Stimulated activated CD8-positive, alpha-beta memory T cell treated with anti-CD3 and anti-CD28 coated beads, Interleukin-7, amount 100 ng/mL, for 48 hours (primary cell): ENCODE measurements around the gene ZNF398.

ENCODE experiments used
- DNase-seq, 2 donors: peaks; one replicate each; pipeline ENCODE4 v3.0.0-alpha.2; 2020; ENCODE audit warnings: low read depth in 1 of 2; ENCODE audit errors: extremely low read depth in 1 of 2

Gene ZNF398

DNA sequence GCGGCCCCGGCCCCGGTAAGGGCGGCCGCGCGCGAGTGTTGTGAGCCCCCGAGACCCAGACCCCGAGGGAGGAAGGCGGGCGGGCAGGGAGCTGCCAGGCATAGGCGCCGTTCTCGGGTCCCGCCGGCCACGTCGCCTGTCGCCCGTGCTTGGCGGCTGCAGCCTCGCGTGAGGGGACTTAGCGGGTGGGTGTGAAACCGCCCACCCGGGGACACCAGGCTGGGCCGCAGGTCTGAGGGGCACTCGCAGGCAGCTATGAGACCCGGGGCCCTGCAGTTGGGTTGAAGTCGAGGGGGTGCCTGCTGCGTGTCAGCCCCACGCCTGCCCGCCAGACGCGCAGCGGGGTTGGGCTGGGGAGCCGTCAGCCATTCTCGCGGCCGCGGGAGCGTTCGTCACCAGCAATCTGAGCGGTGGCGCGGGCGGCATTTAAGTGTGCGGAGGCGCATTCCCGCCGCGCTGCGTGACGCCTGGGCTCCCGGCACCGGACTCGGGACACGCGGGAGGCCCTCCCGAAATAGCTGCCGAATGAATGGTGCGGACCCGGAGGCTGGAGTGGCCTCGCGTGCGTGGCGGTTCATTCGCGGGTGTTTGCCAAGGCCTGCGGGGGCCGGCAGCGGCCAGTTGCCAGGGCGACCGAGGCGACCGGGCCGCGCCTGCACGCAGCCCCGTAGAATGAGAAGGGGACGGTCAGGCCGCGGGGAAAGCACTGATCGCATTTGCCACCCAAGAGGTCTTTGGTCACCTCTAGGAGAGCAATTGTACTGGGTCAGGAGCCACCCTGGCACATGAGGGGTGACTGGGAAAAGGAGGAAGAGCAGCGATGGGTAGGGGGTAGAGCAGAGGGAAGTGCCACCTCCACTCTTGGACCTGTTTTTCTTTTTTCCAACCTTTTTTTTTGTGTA, 750 bp downstream of the ZNF398 start:
- peak; percentile 11 to 35 for DNase-seq

GRCh38 chr7:149150981-149151380, 3.7 kb downstream of the ZNF398 start:
- no peak for DNase-seq

DNA sequence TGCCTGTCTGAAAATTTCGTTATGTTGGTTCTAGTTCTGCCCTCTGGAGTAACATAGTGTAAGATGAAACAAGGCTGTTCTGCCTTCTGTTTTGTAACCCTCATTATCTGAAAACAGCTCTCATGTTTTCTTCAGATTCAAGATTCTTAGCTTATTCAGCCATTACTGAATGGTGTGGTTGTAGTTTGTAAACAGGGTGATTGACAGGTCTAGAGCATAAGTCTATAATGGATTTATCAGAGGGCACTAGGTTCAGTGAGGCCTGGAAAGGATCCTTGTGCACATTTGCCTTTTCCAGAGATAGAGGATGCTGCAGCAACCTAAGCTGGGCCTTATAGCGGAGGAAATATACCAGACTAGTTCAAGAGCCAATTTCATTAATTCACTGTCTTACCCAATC, 6.1 kb downstream of the ZNF398 start:
- DNase-seq = no peak

DNA sequence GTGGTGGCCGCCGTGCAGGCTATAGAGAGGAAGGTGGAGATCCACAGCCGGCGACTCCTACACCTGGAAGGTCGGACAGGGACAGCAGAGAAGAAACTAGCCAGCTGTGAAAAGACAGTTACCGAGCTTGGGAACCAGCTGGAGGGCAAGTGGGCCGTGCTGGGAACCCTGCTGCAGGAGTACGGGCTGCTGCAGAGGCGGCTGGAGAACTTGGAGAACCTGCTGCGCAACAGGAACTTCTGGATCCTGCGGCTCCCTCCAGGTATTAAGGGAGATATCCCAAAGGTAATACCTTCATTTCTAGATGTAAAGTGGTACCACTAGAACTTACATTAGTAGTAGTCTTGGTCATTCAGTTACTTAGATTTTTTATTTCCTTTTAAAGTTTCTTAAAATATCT, 6.8 kb downstream of the ZNF398 start:
- DNase-seq = no peak

GRCh38 chr7:149156898-149157297, 9.6 kb downstream of the ZNF398 start:
- no peak for DNase-seq

DNA sequence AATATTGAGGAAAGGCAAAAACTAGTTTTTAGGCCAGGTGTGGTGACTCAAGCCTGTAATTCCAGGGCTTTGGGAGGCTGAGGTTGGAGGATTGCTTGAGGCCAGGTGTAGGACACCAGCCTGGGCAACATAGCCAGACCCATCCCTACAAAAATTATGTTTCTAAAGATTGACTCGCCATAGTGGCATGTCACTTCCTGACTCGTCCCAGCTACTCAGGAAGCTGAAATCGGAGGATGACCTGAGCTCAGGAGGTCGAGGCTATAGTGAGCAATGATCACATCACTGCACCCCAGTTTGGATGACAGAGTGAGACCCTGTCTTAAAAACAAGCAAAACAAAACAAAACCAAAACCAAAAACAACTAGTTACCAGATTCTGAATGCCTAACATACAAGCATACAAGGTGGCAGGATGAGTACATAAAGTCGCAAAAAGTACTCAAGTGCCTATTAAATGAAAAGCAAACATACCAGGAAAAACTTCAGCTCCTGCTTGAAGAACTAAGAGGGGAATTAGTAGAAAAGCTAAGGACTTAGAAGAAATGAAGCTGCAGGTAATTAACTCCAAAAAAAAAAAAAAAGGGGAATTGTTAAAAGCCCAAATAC, 14.1 kb downstream of the ZNF398 start:
- peak in 1 of 2 donors; percentile 20 for DNase-seq

DNA sequence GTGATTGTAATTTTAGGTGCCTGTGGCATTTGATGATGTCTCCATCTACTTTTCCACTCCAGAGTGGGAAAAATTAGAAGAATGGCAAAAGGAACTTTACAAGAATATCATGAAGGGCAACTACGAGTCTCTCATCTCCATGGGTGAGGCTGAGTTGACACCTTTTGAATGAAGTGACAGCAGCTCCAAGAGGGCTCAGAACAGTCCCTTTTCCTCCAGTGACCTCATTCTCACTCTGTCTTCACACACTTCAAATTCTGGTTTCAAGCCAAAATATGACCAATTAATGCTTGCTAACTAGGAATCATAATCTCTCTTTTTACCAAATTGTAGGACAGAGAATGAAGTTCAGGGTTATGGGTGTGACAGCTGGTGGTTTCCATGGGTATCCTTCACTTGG, 18.9 kb downstream of the ZNF398 start:
- DNase-seq = no peak

DNA sequence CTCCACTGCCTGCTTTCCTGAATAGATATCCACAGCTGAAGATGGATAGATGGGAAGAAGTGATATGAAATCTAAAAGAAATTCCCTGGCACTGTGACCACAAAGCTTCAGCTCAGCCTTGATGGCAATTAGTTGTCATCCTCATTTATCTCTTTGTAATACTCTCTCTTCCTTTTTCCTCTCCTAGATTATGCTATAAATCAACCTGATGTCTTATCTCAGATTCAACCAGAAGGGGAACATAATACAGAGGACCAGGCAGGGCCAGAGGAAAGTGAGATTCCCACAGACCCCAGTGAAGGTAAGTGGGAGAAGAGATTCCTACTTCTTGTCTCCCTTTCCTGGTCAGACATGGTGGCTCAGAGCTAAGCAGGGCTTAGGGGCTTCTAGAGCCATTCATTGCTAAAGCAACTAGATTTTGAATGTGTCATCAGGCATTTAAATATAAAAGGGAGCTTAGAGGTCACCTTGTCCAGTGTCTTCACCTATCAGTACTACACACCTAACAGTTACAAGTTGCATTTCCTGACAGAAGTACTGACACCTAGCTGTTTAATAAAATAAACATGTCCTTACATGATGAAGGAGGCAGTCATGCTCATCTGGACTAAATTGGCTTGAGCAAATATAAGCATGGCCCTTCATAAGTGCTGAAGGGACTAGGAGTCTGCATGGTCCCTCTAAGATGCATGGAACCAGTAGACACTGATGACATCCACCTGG, 19.5 kb downstream of the ZNF398 start:
- no peak for DNase-seq

DNA sequence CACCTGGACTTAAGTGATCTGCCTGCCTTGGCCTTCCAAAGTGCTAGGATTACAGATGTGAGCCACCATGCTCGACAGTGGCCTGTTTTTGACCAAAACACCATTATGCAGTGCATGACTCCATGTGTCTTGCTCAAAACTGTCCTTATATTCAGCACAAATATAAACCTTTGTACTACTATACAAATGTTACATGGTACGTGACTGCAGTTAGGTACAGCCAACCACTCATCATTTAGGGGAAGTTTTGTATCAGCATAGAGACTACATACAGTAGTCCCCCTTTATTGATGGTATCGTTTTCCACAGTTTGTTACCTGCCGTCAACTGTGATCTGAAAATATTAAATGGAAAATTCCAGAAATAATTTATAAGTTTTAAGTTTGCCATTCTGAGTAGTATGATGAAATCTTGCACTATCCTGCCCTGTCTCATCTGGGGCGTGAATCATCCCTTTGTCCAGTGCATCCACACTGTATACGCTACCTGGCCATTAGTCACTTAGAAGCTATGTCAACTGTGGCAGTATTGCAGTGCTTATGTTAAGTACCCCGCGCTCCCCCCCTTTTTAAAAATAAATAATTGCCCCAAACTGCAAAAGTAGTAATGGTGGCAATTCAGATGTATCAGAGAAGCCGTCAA, 24.8 kb downstream of the ZNF398 start:
- no peak for DNase-seq

DNA sequence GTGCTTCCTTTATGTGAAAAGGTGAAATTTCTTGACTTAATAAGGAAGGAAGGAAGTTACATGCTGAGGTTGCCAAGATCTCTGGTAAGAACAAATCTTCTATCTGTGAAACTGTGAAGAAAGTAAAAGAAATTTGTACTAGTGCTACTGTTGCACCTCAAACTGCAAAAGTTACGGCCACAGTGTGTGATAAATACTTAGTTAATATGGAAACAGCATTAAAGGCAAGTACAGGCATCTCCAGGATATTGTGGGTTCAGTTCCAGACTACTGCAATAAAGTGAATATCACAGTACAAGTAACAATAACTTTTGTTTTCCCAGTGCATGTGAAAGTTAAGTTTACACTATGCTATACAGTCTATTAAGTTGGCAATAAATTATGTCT, 25.3 kb downstream of the ZNF398 start:
- DNase-seq = no peak

DNA sequence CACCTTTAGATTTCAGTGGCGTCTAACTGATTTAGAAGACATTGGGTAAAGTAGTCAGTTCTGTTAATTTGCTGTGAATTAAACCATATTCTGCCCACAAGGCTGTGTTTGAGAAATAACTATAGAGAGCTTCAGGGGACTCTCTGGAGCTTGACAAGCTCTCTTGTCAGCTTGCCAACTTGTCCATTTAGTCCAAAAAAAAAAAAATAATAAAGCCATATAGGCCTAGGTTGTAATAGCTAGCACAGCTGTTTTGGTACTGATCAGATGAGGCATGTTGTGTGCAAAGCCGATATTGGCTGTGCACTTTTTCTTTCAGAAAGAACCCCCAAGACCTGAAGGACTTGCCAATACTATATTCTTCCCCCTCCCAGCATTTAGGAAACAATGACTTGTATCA, 27.9 kb downstream of the ZNF398 start:
- no peak for DNase-seq

- DNase-seq = no peak
Observed at GRCh38 chr7:149179241-149179640, 32.0 kb downstream of the ZNF398 start.

DNA sequence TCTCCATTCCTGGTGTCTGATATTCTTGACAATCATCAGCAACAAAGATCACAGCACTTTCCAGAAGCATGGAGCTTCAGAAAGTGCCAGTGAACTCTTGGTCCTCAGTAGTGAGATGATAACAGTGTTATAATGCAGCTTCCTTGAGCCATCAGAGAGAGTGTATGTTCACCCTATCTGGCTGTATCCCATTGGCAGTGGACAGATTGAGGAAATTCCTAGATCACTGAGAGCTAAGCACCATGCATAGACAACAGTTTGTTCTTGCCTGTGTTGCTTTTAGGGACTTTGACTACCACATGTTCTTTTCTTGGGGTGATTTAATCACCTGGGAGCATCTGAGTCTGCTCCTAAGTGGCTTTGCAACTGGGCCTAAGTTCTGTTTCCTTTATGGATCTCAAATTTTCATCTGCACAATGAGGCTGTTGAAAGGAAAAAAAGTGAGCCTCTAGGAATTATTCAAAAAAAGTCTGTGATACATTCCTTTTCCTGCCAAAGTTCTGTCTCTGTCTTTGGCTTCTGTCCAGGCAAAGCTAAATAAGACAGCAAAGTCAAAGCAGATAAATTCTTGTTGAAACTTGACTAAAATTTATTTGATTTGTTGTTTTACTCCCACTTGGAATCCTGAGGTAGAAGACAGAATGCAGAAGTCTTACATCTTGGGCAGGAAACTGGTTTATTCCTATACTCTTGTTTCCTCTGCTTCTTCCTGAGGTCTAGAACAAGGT, 33.6 kb downstream of the ZNF398 start:
- no peak for DNase-seq

GRCh38 chr7:149181450-149181790, 34.2 kb downstream of the ZNF398 start:
- no peak for DNase-seq

DNA sequence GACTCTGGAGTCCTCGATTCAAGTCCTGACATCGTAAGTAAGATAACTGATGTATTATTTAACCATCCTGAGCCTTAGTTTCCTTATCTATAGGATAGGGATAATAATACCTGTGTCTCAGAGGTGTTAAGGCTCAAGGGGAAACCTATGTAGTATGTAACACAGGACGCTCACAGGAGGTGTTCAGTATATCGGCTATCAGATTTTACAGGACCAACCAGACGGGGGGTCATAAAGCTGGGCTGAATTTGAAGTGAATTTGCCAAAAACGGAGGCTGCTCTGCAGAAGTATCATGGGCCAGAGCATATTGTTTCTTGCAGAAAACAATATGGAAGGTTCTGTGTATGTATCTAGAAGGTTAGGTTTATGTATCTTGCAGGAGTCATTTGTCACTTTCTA, 37.0 kb downstream of the ZNF398 start:
- no peak for DNase-seq

- no peak for DNase-seq
Observed at GRCh38 chr7:149188213-149188612, 41.0 kb downstream of the ZNF398 start.

DNA sequence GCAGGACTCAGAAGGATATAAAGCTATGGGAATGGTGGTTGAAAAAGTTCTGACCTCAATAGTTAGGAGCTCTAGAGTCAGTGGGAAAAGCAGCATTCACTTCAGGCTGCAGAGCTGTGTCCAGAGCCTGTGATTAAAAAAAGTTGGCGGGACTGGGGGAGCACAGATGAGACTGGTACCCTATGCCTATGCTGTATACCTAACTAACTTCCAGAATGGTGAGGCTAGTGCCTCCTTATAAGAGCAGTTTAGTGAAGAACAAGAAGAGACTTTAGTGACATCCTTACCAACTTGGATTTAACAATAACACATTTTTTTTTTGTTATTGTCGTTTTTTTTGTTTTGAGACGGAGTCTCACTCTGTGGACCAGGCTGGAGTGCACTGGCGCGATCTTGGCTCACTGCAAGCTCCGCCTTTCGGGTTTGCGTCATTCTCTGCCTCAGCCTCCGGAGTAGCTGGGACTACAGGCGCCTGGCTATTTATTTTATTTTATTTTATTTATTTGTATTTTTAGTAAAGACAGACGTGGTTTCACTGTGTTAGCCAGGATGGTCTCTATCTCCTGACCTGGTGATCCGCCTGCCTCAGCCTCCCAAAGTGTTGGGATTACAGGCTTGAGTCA, 41.5 kb downstream of the ZNF398 start:
- DNase-seq = no peak

DNA sequence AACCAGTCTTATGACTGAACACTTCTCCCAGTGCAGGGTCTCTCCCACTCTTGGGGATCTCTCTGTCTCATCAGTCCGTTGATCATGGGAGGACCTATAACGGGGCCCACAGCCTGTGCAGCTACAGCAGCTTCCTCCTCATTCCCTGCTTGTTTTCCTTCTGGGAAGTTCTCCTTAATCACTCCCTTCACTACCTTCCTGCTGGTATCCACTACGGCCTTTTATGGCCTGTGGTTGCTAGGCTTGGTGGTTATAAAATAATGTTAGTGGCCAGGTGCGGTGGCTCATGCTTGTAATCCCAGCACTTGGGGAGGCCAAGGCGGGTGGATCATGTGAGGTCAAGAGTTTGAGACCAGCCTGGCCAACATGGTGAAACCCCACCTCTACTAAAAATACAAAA, 44.6 kb downstream of the ZNF398 start:
- DNase-seq = no peak

DNA sequence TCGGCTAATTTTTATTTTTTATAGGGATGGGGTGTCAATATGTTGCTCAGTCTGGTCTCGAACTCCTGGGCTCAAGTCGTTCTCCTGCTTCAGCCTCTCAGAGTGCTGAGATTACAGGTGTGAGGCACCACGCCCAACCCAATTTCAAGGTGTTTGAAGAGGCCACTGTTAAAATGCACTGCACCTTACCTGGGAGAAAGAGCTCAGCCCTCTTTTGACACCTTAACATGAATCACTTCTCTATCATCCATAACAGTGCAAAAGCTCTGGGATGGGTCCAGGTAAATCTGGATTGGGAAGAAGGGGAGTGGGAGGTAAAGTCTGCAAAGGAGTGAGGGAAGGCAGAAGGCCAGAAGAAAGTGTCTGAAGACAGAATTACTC, 47.5 kb downstream of the ZNF398 start:
- DNase-seq = no peak
